SHP77 treated with DMSO at 0.1 percent for 48 hours (cell line): ENCODE results near the gene TSPAN18.

Source experiments
- DNase-seq: peaks from one replicate; lab custom pipeline; 2025; lab: John Stamatoyannopoulos, UW

TSPAN18 gene, protein sequence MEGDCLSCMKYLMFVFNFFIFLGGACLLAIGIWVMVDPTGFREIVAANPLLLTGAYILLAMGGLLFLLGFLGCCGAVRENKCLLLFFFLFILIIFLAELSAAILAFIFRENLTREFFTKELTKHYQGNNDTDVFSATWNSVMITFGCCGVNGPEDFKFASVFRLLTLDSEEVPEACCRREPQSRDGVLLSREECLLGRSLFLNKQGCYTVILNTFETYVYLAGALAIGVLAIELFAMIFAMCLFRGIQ

GRCh38 chr11:44726283-44727113 is at the start of gene TSPAN18:
Gene TSPAN18, plus strand, starts transcription at chr11:44726962. Its CDS starts 179,455 bp downstream, at chr11:44906417.
- no peak for DNase-seq

GRCh38 chr11:44680982-44681597 is 45.7 kb upstream of the TSPAN18 start:
- DNase-seq = no peak

DNA sequence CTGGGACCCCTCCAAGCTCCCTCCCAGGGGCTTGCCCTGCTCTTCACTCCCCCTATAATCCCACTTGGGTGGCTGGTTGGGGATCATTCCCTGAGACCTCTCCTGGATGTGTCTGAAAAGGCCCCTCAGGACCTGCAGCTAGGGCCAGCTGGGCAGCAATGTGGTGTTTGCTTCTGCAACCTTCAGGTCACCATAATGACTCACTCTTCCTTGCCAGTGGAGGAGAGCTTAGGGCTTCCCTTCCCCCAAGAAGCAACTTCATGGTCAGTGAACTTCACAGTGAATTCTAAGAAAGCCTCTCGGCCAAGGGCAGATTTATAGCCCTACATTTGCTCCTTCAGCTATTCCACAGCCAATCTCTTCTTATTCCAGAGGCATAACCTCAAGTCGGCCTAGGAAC is 45.1 kb upstream of the TSPAN18 start:
- no peak for DNase-seq

- no peak for DNase-seq
These were observed 41.9 kb upstream of the TSPAN18 start for GRCh38 chr11:44684859-44685281.

- no peak for DNase-seq
These were observed 39.4 kb upstream of the TSPAN18 start for GRCh38 chr11:44687388-44687787.

- no peak for DNase-seq
These were observed 37.5 kb upstream of the TSPAN18 start for GRCh38 chr11:44689265-44689664.

- no peak for DNase-seq
These were observed 36.1 kb upstream of the TSPAN18 start for GRCh38 chr11:44690651-44691050.

DNA sequence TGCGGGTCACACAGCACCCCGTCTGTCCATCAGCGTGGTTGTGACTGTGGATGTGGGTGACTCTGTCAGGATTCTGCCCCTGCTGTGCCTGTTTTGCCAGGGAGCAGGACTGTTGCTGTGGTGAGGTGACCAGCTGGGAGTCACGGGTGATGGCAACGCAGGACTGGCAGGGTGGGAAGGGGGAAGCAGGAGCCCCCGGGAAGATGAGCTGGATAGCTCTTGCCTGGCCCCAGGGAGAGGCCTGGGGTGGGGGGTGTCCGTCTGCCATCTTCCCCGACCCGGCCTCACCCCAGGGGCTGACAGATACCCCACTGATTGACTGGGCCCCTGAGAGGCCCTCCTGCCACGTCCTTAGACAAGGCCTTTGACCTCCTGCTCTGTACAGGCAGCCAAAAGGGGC is 34.3 kb upstream of the TSPAN18 start:
- no peak for DNase-seq

DNA sequence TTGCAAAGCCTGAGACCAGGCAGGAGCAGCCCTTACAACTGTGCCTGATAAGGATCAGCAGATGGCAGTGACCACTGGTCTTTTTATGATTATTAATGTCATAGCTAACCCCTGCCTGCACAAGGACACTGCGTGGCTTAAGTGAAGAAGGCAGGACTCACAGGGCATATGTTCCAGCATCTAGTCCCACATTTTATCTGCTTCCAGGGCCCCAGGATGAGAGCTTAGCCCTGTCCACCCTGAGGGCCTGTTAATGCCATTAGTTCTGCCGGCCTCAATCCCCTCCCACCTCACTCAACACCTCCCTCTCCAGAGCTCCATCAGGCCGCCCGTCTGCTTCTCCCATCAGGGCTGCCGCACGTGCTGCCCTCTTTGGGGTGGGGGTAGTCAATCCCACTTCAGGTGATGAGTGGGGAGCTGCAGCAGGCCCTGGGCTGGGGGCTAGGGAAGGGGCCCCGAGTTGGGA is 33.1 kb upstream of the TSPAN18 start:
- no peak for DNase-seq

- DNase-seq = no peak
These were observed 32.3 kb upstream of the TSPAN18 start for GRCh38 chr11:44694443-44694842.

DNA sequence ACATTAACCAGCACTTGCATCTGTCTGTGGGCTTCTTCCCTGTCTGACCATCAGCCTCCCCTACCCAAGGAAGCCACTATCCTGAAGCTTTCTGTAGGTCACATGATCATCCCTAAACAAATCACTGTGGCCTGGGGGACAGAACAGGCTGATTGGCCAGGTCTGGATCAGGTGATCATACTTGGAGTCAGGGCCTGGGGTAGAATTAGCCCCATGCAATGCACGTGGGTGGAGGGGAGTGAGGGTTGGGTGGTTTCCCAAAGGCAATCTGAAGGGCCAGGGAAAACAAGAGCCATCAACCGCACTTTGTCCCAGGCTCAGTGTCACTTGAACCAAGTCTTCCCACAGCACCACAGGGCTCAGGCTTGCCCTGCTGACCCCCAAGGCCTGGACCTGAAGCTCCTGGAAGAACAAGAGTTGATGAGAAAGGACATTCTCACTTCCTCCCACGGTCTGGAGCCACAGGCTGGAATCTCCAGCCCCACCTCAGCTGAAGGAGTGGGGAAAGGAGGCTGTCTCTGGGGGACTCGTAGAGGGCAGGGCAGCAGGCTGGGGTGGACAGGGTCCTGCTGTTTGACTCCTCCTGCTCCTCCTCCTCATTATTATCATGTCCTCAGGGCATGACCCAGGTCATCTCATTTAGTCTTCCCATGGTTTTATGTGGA is 31.5 kb upstream of the TSPAN18 start:
- DNase-seq = no peak

- no peak for DNase-seq
These were observed 28.4 kb upstream of the TSPAN18 start for GRCh38 chr11:44698252-44698912.

DNA sequence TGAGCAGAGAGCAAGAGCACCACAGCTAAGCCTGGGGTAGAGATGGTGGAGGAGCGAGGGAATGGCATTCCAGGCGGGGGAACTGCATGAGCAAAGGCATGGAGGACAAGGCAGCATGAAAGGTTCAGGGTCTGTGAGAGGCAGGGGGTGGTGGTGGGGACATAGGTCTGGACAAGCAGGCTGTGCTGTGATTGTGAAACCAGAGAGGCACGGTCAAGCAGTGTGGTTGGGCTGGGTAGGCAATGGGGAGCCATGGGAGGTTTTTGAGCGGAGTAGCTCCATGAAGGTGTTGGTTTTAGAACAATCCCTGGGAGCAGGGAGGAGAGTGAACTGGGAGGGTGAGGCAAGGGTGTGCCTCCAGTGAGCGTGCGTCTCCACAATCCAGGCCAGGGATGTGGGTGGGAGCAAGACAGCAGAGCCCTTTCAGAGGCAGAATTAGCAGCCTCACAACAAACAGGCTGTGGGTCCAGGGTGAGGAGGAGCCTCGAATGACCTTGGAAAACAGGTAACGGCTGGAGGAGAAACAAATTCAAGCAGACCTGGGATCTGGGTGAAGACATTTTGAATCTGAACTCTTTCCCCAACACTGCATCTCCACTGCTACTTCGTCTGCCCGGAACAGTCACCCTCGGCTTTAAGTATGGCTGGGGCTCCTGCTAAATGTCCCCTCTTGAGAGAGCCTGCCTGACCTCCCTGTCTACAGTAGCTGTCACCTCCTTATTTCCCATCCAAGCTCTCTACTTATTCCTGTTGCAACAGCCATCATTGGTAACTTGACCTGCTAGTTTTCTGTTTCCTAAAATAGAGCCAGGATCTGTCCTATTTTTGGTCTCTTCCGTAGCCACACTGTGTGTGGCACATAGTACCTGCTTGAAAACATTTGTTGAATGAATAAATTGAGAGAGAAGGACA is 27.0 kb upstream of the TSPAN18 start:
- no peak for DNase-seq

GRCh38 chr11:44701276-44701675 is 25.5 kb upstream of the TSPAN18 start:
- no peak for DNase-seq

DNA sequence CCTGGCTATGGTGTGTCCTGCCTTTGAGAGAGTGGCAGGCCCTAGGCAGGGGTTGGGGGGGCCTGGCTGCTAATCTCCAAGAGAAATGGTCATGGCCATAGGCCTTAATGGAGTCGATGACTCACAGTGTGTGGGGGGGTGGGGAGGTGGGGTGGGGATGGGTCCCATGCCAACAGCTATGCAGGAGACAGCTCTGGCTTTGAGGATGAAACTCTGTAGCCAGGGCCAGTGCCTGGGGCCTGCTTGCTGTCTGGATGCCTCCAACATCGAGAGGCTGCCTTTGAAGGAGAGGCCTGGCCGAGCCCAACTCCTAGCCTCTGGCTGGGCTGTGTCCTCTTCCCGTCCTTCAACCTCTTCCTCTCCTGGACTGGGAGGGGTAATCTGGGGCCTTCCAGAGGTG is 23.9 kb upstream of the TSPAN18 start:
- DNase-seq = no peak

DNA sequence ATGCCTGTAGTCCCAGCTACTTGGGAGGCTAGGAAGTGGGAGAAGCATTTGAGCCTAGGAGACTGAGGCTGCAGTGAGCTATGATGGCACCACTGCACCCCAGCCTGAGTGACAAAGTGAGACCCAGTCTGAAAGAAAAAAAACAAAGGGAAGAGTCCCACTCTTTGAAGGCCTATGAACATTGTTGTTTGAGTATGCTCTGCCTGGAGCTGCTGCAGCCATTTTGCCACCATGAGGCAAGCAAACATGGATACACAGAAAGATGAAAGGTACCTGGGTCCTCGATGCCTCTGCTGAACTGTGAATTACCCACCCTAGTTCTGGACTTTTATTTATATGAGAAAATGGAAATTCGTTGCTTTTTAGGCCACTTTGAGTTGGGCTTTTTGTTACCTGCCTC is 19.7 kb upstream of the TSPAN18 start:
- no peak for DNase-seq

GRCh38 chr11:44708009-44708408 is 18.8 kb upstream of the TSPAN18 start:
- no peak for DNase-seq

- DNase-seq = no peak
These were observed 18.1 kb upstream of the TSPAN18 start for GRCh38 chr11:44708523-44709280.

GRCh38 chr11:44709281-44709562 is 17.5 kb upstream of the TSPAN18 start:
- DNase-seq = no peak

GRCh38 chr11:44709966-44710365 is 16.8 kb upstream of the TSPAN18 start:
- no peak for DNase-seq
